GM19099 (cell line): ENCODE results near the gene GRIK2.

Experiments
- POLR2A ChIP-seq: IDR thresholded peaks from 3 replicates; pipeline ENCODE4 v1.6.1; 2011; ENCODE audit warnings: low read depth; ENCODE audit not compliant: insufficient read length; ENCODE audit errors: extremely low read depth

Gene GRIK2

GRCh38 chr6:101429845-101430244 is 36.3 kb downstream of the GRIK2 start:
- no peak for TF ChIP-seq POLR2A

- TF ChIP-seq POLR2A, result no peak
Measured at GRCh38 chr6:101433141-101433540, 39.6 kb downstream of the GRIK2 start.

GRCh38 chr6:101434601-101435000 is 41.1 kb downstream of the GRIK2 start:
- no peak for TF ChIP-seq POLR2A

GRCh38 chr6:101435038-101435437 is 41.5 kb downstream of the GRIK2 start:
- TF ChIP-seq POLR2A, result no peak

- no peak for TF ChIP-seq POLR2A
Measured at GRCh38 chr6:101439790-101440189, 46.3 kb downstream of the GRIK2 start.

GRCh38 chr6:101443315-101443714 is 49.8 kb downstream of the GRIK2 start:
- TF ChIP-seq POLR2A, result no peak

GRCh38 chr6:101444717-101445116 is 51.2 kb downstream of the GRIK2 start:
- no peak for TF ChIP-seq POLR2A

- no peak for TF ChIP-seq POLR2A
Measured at GRCh38 chr6:101445527-101445926, 52.0 kb downstream of the GRIK2 start.

GRCh38 chr6:101450901-101451300 is 57.4 kb downstream of the GRIK2 start:
- TF ChIP-seq POLR2A, result no peak

GRCh38 chr6:101451981-101452380 is 58.5 kb downstream of the GRIK2 start:
- TF ChIP-seq POLR2A, result no peak

- no peak for TF ChIP-seq POLR2A
Measured at GRCh38 chr6:101453221-101453620, 59.7 kb downstream of the GRIK2 start.

- TF ChIP-seq POLR2A, result no peak
Measured at GRCh38 chr6:101454106-101454676, 60.7 kb downstream of the GRIK2 start.

GRCh38 chr6:101458336-101458735 is 64.8 kb downstream of the GRIK2 start:
- no peak for TF ChIP-seq POLR2A

GRCh38 chr6:101458826-101459225 is 65.3 kb downstream of the GRIK2 start:
- no peak for TF ChIP-seq POLR2A

- TF ChIP-seq POLR2A, result no peak
Measured at GRCh38 chr6:101462576-101462975, 69.1 kb downstream of the GRIK2 start.

- TF ChIP-seq POLR2A, result no peak
Measured at GRCh38 chr6:101465863-101466262, 72.4 kb downstream of the GRIK2 start.

- no peak for TF ChIP-seq POLR2A
Measured at GRCh38 chr6:101477436-101477835, 83.9 kb downstream of the GRIK2 start.

- no peak for TF ChIP-seq POLR2A
Measured at GRCh38 chr6:101478891-101479290, 85.4 kb downstream of the GRIK2 start.

GRCh38 chr6:101482606-101483005 is 89.1 kb downstream of the GRIK2 start:
- no peak for TF ChIP-seq POLR2A
